HL-60 (cell line): ENCODE data around the gene RAB18.

Source experiments
- DNase-seq, 2 experiments: peaks; one replicate each; pipeline ENCODE4 v3.0.0-alpha.2; 2010 to 2020; ENCODE audit warnings: low read depth in 1 of 2, low spot score in 1 of 2
- H3K27ac ChIP-seq: fragments of 250-450 bp; sonication (Bioruptor Pico); replicated peaks from 2 replicates; pipeline ENCODE4 v1.5.1; 2020; ENCODE audit warnings: mild to moderate bottlenecking, moderate library complexity
- H3K27me3 ChIP-seq: fragments of 250-450 bp; sonication (Bioruptor Pico); 2 replicates; pipeline ENCODE4 v1.5.1; 2021; ENCODE audit warnings: mild to moderate bottlenecking, moderate library complexity; ENCODE audit not compliant: insufficient read depth, poor library complexity, severe bottlenecking
- H3K4me3 ChIP-seq: replicated peaks from 2 replicates; pipeline ENCODE4 v1.5.1; 2011; ENCODE audit warnings: mild to moderate bottlenecking, control low read depth, low read length; ENCODE audit not compliant: insufficient read depth
- GABPA ChIP-seq: IDR thresholded peaks from 2 replicates; pipeline ENCODE4 v1.6.1; 2012; ENCODE audit warnings: low read depth
- POLR2AphosphoS5 ChIP-seq: IDR thresholded peaks from 2 replicates; pipeline ENCODE4 v1.6.1; 2012; ENCODE audit warnings: low read depth
- SPI1 ChIP-seq: IDR thresholded peaks from 2 replicates; pipeline ENCODE4 v1.6.1; 2012; ENCODE audit warnings: low read depth, mild to moderate bottlenecking, borderline replicate concordance
- TF ChIP-seq, protein P1 (sequence below): IDR thresholded peaks from one replicate; pipeline ENCODE4 v1.5.1; 2011; ENCODE audit warnings: low read length, control low read depth, inconsistent platforms; ENCODE audit not compliant: insufficient read depth
- TF ChIP-seq, protein P2 (sequence below): IDR thresholded peaks from 2 replicates; pipeline ENCODE4 v1.6.1; 2012; ENCODE audit warnings: low read depth; ENCODE audit not compliant: insufficient replicate concordance

The RAB18 gene

DNA sequence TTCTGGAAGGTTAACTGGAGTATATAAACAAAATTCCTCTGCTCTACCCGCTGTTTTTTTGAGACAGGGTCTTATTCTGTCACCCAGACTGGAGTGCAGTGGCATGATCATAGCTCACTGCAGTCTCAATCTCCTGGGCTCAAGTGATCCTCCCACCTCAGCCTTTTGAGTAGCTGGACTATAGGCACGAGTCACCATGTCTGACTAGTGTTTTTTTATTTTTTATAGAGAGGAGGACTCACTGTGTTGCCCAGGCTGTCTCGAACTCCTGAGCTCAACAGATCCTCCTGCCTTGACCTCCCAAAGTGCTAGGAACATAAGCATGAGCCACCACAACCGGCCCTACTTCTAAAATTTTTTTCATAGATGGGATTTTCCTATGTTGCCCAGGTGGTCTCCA is 2.2 kb downstream of the RAB18 start:
- no peak for DNase-seq
- H3K27me3 ChIP-seq = no peaks in the 10 kb centered on the region
- TF ChIP-seq, protein P1, sequence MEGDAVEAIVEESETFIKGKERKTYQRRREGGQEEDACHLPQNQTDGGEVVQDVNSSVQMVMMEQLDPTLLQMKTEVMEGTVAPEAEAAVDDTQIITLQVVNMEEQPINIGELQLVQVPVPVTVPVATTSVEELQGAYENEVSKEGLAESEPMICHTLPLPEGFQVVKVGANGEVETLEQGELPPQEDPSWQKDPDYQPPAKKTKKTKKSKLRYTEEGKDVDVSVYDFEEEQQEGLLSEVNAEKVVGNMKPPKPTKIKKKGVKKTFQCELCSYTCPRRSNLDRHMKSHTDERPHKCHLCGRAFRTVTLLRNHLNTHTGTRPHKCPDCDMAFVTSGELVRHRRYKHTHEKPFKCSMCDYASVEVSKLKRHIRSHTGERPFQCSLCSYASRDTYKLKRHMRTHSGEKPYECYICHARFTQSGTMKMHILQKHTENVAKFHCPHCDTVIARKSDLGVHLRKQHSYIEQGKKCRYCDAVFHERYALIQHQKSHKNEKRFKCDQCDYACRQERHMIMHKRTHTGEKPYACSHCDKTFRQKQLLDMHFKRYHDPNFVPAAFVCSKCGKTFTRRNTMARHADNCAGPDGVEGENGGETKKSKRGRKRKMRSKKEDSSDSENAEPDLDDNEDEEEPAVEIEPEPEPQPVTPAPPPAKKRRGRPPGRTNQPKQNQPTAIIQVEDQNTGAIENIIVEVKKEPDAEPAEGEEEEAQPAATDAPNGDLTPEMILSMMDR = no peak
- TF ChIP-seq POLR2AphosphoS5 (no peak), SPI1 (no peak), GABPA (no peak)
- TF ChIP-seq, protein P2, sequence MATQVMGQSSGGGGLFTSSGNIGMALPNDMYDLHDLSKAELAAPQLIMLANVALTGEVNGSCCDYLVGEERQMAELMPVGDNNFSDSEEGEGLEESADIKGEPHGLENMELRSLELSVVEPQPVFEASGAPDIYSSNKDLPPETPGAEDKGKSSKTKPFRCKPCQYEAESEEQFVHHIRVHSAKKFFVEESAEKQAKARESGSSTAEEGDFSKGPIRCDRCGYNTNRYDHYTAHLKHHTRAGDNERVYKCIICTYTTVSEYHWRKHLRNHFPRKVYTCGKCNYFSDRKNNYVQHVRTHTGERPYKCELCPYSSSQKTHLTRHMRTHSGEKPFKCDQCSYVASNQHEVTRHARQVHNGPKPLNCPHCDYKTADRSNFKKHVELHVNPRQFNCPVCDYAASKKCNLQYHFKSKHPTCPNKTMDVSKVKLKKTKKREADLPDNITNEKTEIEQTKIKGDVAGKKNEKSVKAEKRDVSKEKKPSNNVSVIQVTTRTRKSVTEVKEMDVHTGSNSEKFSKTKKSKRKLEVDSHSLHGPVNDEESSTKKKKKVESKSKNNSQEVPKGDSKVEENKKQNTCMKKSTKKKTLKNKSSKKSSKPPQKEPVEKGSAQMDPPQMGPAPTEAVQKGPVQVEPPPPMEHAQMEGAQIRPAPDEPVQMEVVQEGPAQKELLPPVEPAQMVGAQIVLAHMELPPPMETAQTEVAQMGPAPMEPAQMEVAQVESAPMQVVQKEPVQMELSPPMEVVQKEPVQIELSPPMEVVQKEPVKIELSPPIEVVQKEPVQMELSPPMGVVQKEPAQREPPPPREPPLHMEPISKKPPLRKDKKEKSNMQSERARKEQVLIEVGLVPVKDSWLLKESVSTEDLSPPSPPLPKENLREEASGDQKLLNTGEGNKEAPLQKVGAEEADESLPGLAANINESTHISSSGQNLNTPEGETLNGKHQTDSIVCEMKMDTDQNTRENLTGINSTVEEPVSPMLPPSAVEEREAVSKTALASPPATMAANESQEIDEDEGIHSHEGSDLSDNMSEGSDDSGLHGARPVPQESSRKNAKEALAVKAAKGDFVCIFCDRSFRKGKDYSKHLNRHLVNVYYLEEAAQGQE = no peak
- no peak overlapping the region for H3K4me3 ChIP-seq
- no peak overlapping the region for H3K27ac ChIP-seq

- H3K27ac ChIP-seq = no peak overlapping the region
- TF ChIP-seq POLR2AphosphoS5 (no peak), SPI1 (no peak), GABPA (no peak)
- TF ChIP-seq, protein P2 = no peak
- TF ChIP-seq, protein P1 = no peak
- DNase-seq = no peak
- no peak overlapping the region for H3K4me3 ChIP-seq
- H3K27me3 ChIP-seq = no peaks in the 10 kb centered on the region
Measured at GRCh38 chr10:27512548-27512947, 8.4 kb downstream of the RAB18 start.

GRCh38 chr10:27513451-27514191 is 9.5 kb downstream of the RAB18 start:
- DNase-seq = no peak
- Histone ChIP-seq H3K4me3 (no peak overlapping the region), H3K27me3 (no peaks in the 10 kb centered on the region), H3K27ac (no peak overlapping the region)
- TF ChIP-seq, protein P2 = no peak
- no peak for TF ChIP-seq GABPA
- no peak for TF ChIP-seq SPI1
- no peak for TF ChIP-seq POLR2AphosphoS5
- TF ChIP-seq, protein P1 = no peak
